AG09309 (cell line): ENCODE data around the gene NKD2.
"Not testable (repeated sequence)": the region's sequence is repeated elsewhere in the genome, so short reads cannot be mapped to it uniquely, and the experiment has no call there.

Experiments used
- DNase-seq: peaks from one replicate; pipeline ENCODE4 v3.0.0-alpha.2; 2010; ENCODE audit warnings: low read depth
- H3K4me3 ChIP-seq: 2 replicates; pipeline ENCODE4 v1.5.1; 2011; ENCODE audit warnings: mild to moderate bottlenecking, low read depth, low read length, moderate library complexity; ENCODE audit not compliant: control insufficient read depth
- CTCF ChIP-seq: IDR thresholded peaks from 2 replicates; pipeline ENCODE4 v1.5.1; 2011; ENCODE audit warnings: mild to moderate bottlenecking, low read depth, low read length, inconsistent platforms; ENCODE audit not compliant: insufficient read depth, control insufficient read depth; ENCODE audit errors: missing control alignments

The NKD2 gene

DNA sequence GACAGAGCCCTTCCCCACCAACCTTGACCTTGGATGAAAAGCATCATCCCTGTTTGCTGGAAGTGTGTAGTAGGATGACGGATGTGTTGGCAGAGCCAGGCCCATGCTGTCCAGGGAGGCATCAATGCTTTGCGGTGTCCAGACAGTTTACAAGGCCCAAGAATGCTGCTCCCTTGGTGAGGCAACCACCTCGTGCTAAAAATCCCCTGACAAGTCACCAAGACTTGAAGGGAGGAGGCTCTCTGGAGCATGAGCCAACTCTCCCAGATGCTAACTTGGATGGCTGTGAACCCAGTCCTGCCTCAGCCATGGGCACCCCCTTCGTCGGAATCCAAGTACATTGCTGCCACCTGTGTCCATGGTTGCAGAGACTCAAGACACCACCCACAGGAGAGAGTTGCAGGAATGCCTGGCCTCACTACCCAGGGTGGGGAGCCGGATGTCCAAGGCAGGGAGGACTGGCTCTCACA is 9.5 kb upstream of the NKD2 start:
- no peak for DNase-seq
- no peak overlapping the region for H3K4me3 ChIP-seq
- no peak for TF ChIP-seq CTCF

GRCh38 chr5:999724-1000123 is 8.9 kb upstream of the NKD2 start:
- H3K4me3 ChIP-seq: no peak overlapping the region
- DNase-seq: no peak
- TF ChIP-seq CTCF: no peak

- no peak for TF ChIP-seq CTCF
- no peak for DNase-seq
- H3K4me3 ChIP-seq: no peak overlapping the region
Observed at GRCh38 chr5:1000329-1000728, 8.3 kb upstream of the NKD2 start.

DNA sequence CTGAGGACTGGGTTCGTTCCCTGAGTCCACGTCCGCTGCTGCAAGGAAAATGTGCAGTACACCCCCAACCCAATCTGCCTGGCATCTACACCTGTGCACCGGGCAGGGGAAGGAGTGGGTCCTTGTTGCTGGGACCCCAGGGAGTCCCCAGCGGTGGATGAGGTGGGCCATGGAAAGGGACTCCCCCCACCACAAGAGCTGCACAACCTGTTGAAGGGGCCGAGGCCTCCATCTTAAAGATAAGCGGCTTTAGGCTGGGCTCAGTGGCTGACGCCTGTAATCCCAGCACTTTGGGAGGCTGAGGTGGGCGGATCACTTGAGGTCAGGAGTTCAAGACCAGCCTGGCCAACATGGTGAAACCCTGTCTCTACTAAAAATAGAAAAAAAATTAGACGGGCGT is 7.8 kb upstream of the NKD2 start:
- DNase-seq, H3K4me3 ChIP-seq: not testable (repeated sequence)

GRCh38 chr5:1001406-1002270 is 7.0 kb upstream of the NKD2 start:
- H3K4me3 ChIP-seq: no peak overlapping the region
- no peak for DNase-seq
- no peak for TF ChIP-seq CTCF

- no peak overlapping the region for H3K4me3 ChIP-seq
- no peak for TF ChIP-seq CTCF
- DNase-seq: no peak
Observed at GRCh38 chr5:1002271-1002546, 6.4 kb upstream of the NKD2 start.

GRCh38 chr5:1002836-1003235 is 5.8 kb upstream of the NKD2 start:
- H3K4me3 ChIP-seq: no peak overlapping the region
- DNase-seq: no peak
- no peak for TF ChIP-seq CTCF
